Measurements from ENCODE around the gene TRAPPC5.
A peak's percentile ranks its signal among the peaks of the same experiment; 100 is the strongest.

DNA sequence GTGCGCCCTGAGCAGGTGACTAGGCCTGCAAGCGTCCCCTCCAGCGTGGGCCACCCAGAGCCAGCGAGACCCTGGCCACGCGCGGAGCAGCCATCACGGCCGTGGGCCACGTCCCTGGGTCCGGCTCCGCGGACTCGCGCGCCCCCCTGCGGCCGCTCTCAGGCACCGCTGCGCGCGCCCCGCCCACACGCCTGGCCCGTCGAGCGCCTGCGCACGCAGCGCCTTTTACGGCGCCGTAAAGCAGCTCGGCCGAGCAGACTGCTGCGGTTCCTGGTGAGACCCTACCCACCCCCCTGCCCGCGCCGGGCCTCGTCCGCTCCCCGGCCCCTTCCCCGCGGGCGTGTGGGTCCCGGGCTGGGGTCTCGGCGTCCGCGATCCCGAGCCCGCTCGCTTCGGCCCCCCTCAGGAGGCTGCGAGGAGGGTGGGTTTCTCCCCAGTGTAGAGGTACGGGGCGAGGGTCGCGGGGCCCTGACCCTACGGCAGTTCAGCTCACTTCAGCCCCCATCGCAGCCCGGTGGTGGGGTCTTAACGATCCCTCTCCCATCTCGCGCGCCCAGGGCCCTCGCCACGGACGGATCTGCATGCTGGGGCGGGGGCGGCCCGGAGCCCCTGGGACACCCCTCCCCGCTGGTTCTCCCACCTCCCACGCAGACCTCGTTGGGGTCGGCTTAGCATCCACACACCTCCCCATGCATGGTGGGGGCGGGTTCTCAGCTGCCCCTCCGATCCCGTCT, at the start of gene TRAPPC5:
- TF ChIP-seq, protein P1, sequence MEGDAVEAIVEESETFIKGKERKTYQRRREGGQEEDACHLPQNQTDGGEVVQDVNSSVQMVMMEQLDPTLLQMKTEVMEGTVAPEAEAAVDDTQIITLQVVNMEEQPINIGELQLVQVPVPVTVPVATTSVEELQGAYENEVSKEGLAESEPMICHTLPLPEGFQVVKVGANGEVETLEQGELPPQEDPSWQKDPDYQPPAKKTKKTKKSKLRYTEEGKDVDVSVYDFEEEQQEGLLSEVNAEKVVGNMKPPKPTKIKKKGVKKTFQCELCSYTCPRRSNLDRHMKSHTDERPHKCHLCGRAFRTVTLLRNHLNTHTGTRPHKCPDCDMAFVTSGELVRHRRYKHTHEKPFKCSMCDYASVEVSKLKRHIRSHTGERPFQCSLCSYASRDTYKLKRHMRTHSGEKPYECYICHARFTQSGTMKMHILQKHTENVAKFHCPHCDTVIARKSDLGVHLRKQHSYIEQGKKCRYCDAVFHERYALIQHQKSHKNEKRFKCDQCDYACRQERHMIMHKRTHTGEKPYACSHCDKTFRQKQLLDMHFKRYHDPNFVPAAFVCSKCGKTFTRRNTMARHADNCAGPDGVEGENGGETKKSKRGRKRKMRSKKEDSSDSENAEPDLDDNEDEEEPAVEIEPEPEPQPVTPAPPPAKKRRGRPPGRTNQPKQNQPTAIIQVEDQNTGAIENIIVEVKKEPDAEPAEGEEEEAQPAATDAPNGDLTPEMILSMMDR (IDR thresholded peaks at IDR 0.05) = peak in 4 of 7 experiments; percentile 24 to 99 (median 97)
- TF ChIP-seq POLR2AphosphoS5 (IDR thresholded peaks at IDR 0.05) (peak; percentile 13 to 85 (median 63)), POLR2A (IDR thresholded peaks at IDR 0.05) (no peak), EP300 (IDR thresholded peaks at IDR 0.05) (no peak)

Measured in stomach (tissue), 4 donors.